ENCODE results near the gene PRR5. TPM values are rescaled to one million over a fixed set of nuclear protein-coding genes. Genes with fewer than 3 reads are reported as not detected.

PRR5 gene
- polyA plus RNA-seq, 1 of the 3 experiments (the other 2 are of a cell fraction), result 1.3 TPM

GRCh38 chr22:44765571-44766285 is 63.7 kb downstream of the PRR5 start:
- TF ChIP-seq FOXJ3 (CRISPR knock-in tag; IDR thresholded peaks at IDR 0.05) (no peak), USF2 (IDR thresholded peaks at IDR 0.05; ENCODE audit: borderline replicate concordance, low read depth, low read length) (no peak), RXRA (IDR thresholded peaks at IDR 0.05; ENCODE audit: borderline replicate concordance, low read depth) (no peak), SIN3A (IDR thresholded peaks at IDR 0.05; ENCODE audit: borderline replicate concordance, low read depth, low read length) (no peak), FOSL2 (IDR thresholded peaks at IDR 0.05; ENCODE audit: borderline replicate concordance, low read depth) (no peak), RAD21 (IDR thresholded peaks at IDR 0.05; ENCODE audit: low read length) (no peak), CTCF (IDR thresholded peaks at IDR 0.05) (no peak), USF1 (IDR thresholded peaks at IDR 0.05; ENCODE audit: borderline replicate concordance, low read depth) (no peak), TCF12 (IDR thresholded peaks at IDR 0.05) (no peak), RFX5 (IDR thresholded peaks at IDR 0.05; ENCODE audit: low read length) (no peak), EP300 (IDR thresholded peaks at IDR 0.05; ENCODE audit: borderline replicate concordance in 1 of 2, low read depth in 1 of 2, low read length in 1 of 2) (no peak), TAF1 (IDR thresholded peaks at IDR 0.05; ENCODE audit: borderline replicate concordance, low read depth, low read length) (no peak), TEAD4 (IDR thresholded peaks at IDR 0.05; ENCODE audit: borderline replicate concordance, insufficient read depth) (no peak), ZBTB33 (IDR thresholded peaks at IDR 0.05; ENCODE audit: borderline replicate concordance, low read depth) (no peak), GABPA (IDR thresholded peaks at IDR 0.05; ENCODE audit: low read depth) (no peak), IRF3 (IDR thresholded peaks at IDR 0.05; ENCODE audit: low read depth, low read length) (no peak)
- POLR2A ChIA-PET, result no interaction called here
- no peaks in the 10 kb centered on the region for H3K79me2 ChIP-seq (ENCODE audit: insufficient read depth)

More at GRCh38 chr22:44765571-44766285, 63.7 kb downstream of the PRR5 start:
- Histone ChIP-seq H3K27me3 (ENCODE audit: insufficient read depth) (no peaks in the 10 kb centered on the region), H3F3A (replicated peaks; ENCODE audit: insufficient read depth) (no peaks in the 10 kb centered on the region), H4K20me1 (ENCODE audit: insufficient read depth) (no peaks in the 10 kb centered on the region), H3K4me1 (ENCODE audit: control insufficient read depth in 1 of 2, insufficient read depth in 2 of 2, low read depth in 1 of 2, low read length in 1 of 2) (no peaks in the 10 kb centered on the region; a peak in 1 of 4 replicates), H2AFZ (ENCODE audit: low read depth) (no peak overlapping the region), H3K9me2 (no peaks in the 10 kb centered on the region), H3K9ac (no peak overlapping the region), H3K4me2 (no peak overlapping the region), H3K9me3 (no peaks in the 10 kb centered on the region), H3K27ac (ENCODE audit: low read depth in 2 of 2, low read length in 1 of 2) (no peak overlapping the region), H3K4me3 (ENCODE audit: low read depth in 2 of 2, low read length in 1 of 2) (no peak overlapping the region), H3K36me3 (replicated peaks in 1 of 2; ENCODE audit: control insufficient read depth in 1 of 2, insufficient read depth in 2 of 2, low read length in 1 of 2) (no peaks in the 10 kb centered on the region)
- DNase-seq, result no peak
- 58% methylated on average over 19 of the region's 23 CpGs for WGBS (ENCODE audit: low lambda C conversion rate)
- CTCF ChIA-PET, result interaction anchor here (0.8 to 1.5 kb wide), 2 partner anchors 36 to 329 kb away, joined by 3 to 4 read pairs; no protein-coding TSS in a partner anchor
